WTC11 (cell line): Measurements from ENCODE around the gene GDPD2. TPM values are rescaled to one million over a fixed set of nuclear protein-coding genes. Genes with fewer than 3 reads are reported as not detected.

ENCODE experiments used
- ATAC-seq: fragments of 200-7000 bp; cut with Tn5 transposase; 2 replicates; pipeline ENCODE4 v1.10.0; 2021; ENCODE audit warnings: mild to moderate bottlenecking, moderate library complexity
- CTCF ChIA-PET: fragments of 300-600 bp; sonication (Branson Sonifier 250); formaldehyde crosslinking; loops from one replicate; lab custom pipeline; 2021; ENCODE audit warnings: antibody characterized with exemption; lab: Charles Lee
- POLR2A ChIA-PET: fragments of 350-600 bp; sonication (Branson Sonifier 250); formaldehyde crosslinking; loops from one replicate; lab custom pipeline; 2021; ENCODE audit warnings: antibody characterized with exemption; lab: Charles Lee
- DNase-seq: peaks from one replicate; pipeline ENCODE4 v3.0.0; 2021; ENCODE audit warnings: low spot score
- H3K27ac Mint-ChIP-seq: 2 replicates; pipeline ENCODE4 v1.8.0; 2021; ENCODE audit warnings: mixed read lengths
- H3K27me3 Mint-ChIP-seq: 2 replicates; pipeline ENCODE4 v1.8.0; 2021; ENCODE audit warnings: low read depth, mild to moderate bottlenecking, moderate library complexity, mixed read lengths
- H3K36me3 Mint-ChIP-seq: 2 replicates; pipeline ENCODE4 v1.8.0; 2021; ENCODE audit warnings: mixed read lengths
- H3K4me1 Mint-ChIP-seq: 2 replicates; pipeline ENCODE4 v1.8.0; 2022; ENCODE audit warnings: mixed read lengths
- H3K4me3 Mint-ChIP-seq: 2 replicates; pipeline ENCODE4 v1.8.0; 2021; ENCODE audit warnings: mild to moderate bottlenecking, moderate library complexity, mixed read lengths
- H3K9me3 Mint-ChIP-seq: 2 replicates; pipeline ENCODE4 v1.8.0; 2021; ENCODE audit warnings: mixed read lengths
- ATF1 ChIP-seq: sonication (generic); formaldehyde crosslinking; IDR thresholded peaks from 2 replicates; pipeline ENCODE4 v1.8.1; 2023; ENCODE audit warnings: mild to moderate bottlenecking, moderate library complexity, missing genetic modification reagents
- GRHL2 ChIP-seq: fragments of 250-450 bp; sonication (Bioruptor Pico); IDR thresholded peaks from 2 replicates; pipeline ENCODE4 v1.8.0; 2022; ENCODE audit warnings: mild to moderate bottlenecking, moderate library complexity; ENCODE audit not compliant: insufficient replicate concordance, severe bottlenecking
- NR2C2 ChIP-seq: sonication (generic); formaldehyde crosslinking; IDR thresholded peaks from 2 replicates; pipeline ENCODE4 v1.8.0; 2022; ENCODE audit warnings: mild to moderate bottlenecking, missing genetic modification reagents
- PRRX2 ChIP-seq: fragments of 250-450 bp; sonication (Bioruptor Pico); IDR thresholded peaks from 2 replicates; pipeline ENCODE4 v1.8.0; 2021; ENCODE audit warnings: mild to moderate bottlenecking
- SMAD4 ChIP-seq: sonication (generic); formaldehyde crosslinking; IDR thresholded peaks from 2 replicates; pipeline ENCODE4 v1.8.0; 2022; ENCODE audit warnings: mild to moderate bottlenecking, missing genetic modification reagents
- TP53 ChIP-seq: sonication (generic); formaldehyde crosslinking; IDR thresholded peaks from 2 replicates; pipeline ENCODE4 v1.8.1; 2023; ENCODE audit warnings: mild to moderate bottlenecking, missing genetic modification reagents
- ZNF317 ChIP-seq: sonication (generic); formaldehyde crosslinking; IDR thresholded peaks from 2 replicates; pipeline ENCODE4 v1.8.1; 2023; ENCODE audit warnings: low read depth, mild to moderate bottlenecking, moderate library complexity, missing genetic modification reagents, borderline replicate concordance
- ZNF423 ChIP-seq: fragments of 250-450 bp; sonication (Bioruptor Pico); IDR thresholded peaks from 2 replicates; pipeline ENCODE4 v2.1.2; 2022; ENCODE audit warnings: mild to moderate bottlenecking, moderate library complexity
- ZNF532 ChIP-seq: fragments of 250-450 bp; sonication (Bioruptor Pico); IDR thresholded peaks from 2 replicates; pipeline ENCODE4 v1.9.0; 2021; ENCODE audit warnings: mild to moderate bottlenecking, borderline replicate concordance
- ZSCAN18 ChIP-seq: fragments of 250-450 bp; sonication (Bioruptor Pico); IDR thresholded peaks from 2 replicates; pipeline ENCODE4 v2.1.2; 2022; ENCODE audit warnings: mild to moderate bottlenecking, moderate library complexity
- total RNA-seq: library from RNA; stranded (reverse); gene quantifications from 3 replicates; pipeline ENCODE4 v1.2.3, GENCODE V29; 2021
- TF ChIP-seq, protein P1 (sequence below): sonication (generic); formaldehyde crosslinking; IDR thresholded peaks from 2 replicates; pipeline ENCODE4 v1.8.0; 2023; ENCODE audit warnings: missing genetic modification reagents, mild to moderate bottlenecking, borderline replicate concordance
- TF ChIP-seq, protein P2 (sequence below): sonication (generic); formaldehyde crosslinking; conservative IDR thresholded peaks from 2 replicates; pipeline ENCODE4 v1.8.1; 2023; ENCODE audit warnings: mild to moderate bottlenecking, low read depth, missing genetic modification reagents, moderate library complexity
- TF ChIP-seq, protein P3 (sequence below): sonication (generic); formaldehyde crosslinking; IDR thresholded peaks from 2 replicates; pipeline ENCODE4 v1.8.0; 2022; ENCODE audit warnings: mild to moderate bottlenecking, missing genetic modification reagents
- TF ChIP-seq, protein P4 (sequence below): sonication (generic); formaldehyde crosslinking; IDR thresholded peaks from 2 replicates; pipeline ENCODE4 v1.8.1; 2022; ENCODE audit warnings: low read depth, missing genetic modification reagents, borderline replicate concordance
- TF ChIP-seq, protein P5 (sequence below): sonication (generic); formaldehyde crosslinking; IDR thresholded peaks from 2 replicates; pipeline ENCODE4 v1.8.1; 2022; ENCODE audit warnings: missing genetic modification reagents, borderline replicate concordance

Gene GDPD2
- total RNA-seq, 1 experiment from 2014 or later = 7.0 TPM

DNA sequence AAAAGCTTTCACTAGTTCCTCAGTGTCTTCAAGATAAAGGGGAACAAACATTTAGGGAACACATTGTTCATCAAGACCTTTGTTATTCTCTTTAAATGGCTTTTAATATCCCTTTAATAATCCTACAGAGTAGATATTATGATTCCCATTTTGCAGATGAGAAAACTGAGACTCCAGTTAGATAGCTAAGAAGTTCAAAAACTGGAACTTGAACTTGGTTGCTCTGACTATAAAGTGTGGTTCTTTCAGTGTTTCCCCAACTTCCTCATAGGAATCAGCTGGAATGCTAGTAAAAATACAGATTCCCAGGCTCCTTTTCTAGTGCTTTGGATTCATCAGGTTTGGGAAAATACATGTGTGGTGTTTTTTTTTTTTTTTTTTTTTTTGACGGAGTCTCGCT, 59.2 kb downstream of the GDPD2 start:
- POLR2A ChIA-PET = no interaction called here

More for the DNA sequence above, 59.2 kb downstream of the GDPD2 start:
- DNase-seq = no peak
- H3K4me3 Mint-ChIP-seq = no peak overlapping the region
- no peak overlapping the region for H3K27ac Mint-ChIP-seq
- TF ChIP-seq ZNF317 (CRISPR knock-in tag) = no peak
- TF ChIP-seq SMAD4 (CRISPR knock-in tag) = no peak
- no peak for TF ChIP-seq ZNF423
- TF ChIP-seq PRRX2 = no peak
- TF ChIP-seq, protein P1, sequence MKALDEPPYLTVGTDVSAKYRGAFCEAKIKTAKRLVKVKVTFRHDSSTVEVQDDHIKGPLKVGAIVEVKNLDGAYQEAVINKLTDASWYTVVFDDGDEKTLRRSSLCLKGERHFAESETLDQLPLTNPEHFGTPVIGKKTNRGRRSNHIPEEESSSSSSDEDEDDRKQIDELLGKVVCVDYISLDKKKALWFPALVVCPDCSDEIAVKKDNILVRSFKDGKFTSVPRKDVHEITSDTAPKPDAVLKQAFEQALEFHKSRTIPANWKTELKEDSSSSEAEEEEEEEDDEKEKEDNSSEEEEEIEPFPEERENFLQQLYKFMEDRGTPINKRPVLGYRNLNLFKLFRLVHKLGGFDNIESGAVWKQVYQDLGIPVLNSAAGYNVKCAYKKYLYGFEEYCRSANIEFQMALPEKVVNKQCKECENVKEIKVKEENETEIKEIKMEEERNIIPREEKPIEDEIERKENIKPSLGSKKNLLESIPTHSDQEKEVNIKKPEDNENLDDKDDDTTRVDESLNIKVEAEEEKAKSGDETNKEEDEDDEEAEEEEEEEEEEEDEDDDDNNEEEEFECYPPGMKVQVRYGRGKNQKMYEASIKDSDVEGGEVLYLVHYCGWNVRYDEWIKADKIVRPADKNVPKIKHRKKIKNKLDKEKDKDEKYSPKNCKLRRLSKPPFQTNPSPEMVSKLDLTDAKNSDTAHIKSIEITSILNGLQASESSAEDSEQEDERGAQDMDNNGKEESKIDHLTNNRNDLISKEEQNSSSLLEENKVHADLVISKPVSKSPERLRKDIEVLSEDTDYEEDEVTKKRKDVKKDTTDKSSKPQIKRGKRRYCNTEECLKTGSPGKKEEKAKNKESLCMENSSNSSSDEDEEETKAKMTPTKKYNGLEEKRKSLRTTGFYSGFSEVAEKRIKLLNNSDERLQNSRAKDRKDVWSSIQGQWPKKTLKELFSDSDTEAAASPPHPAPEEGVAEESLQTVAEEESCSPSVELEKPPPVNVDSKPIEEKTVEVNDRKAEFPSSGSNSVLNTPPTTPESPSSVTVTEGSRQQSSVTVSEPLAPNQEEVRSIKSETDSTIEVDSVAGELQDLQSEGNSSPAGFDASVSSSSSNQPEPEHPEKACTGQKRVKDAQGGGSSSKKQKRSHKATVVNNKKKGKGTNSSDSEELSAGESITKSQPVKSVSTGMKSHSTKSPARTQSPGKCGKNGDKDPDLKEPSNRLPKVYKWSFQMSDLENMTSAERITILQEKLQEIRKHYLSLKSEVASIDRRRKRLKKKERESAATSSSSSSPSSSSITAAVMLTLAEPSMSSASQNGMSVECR = no peak
- no peak for TF ChIP-seq GRHL2 (CRISPR knock-in tag)
- TF ChIP-seq ZSCAN18 (CRISPR knock-in tag) = no peak
- TF ChIP-seq, protein P2, sequence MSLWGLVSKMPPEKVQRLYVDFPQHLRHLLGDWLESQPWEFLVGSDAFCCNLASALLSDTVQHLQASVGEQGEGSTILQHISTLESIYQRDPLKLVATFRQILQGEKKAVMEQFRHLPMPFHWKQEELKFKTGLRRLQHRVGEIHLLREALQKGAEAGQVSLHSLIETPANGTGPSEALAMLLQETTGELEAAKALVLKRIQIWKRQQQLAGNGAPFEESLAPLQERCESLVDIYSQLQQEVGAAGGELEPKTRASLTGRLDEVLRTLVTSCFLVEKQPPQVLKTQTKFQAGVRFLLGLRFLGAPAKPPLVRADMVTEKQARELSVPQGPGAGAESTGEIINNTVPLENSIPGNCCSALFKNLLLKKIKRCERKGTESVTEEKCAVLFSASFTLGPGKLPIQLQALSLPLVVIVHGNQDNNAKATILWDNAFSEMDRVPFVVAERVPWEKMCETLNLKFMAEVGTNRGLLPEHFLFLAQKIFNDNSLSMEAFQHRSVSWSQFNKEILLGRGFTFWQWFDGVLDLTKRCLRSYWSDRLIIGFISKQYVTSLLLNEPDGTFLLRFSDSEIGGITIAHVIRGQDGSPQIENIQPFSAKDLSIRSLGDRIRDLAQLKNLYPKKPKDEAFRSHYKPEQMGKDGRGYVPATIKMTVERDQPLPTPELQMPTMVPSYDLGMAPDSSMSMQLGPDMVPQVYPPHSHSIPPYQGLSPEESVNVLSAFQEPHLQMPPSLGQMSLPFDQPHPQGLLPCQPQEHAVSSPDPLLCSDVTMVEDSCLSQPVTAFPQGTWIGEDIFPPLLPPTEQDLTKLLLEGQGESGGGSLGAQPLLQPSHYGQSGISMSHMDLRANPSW = no peak
- no peak for TF ChIP-seq ZNF532
- TF ChIP-seq, protein P3, sequence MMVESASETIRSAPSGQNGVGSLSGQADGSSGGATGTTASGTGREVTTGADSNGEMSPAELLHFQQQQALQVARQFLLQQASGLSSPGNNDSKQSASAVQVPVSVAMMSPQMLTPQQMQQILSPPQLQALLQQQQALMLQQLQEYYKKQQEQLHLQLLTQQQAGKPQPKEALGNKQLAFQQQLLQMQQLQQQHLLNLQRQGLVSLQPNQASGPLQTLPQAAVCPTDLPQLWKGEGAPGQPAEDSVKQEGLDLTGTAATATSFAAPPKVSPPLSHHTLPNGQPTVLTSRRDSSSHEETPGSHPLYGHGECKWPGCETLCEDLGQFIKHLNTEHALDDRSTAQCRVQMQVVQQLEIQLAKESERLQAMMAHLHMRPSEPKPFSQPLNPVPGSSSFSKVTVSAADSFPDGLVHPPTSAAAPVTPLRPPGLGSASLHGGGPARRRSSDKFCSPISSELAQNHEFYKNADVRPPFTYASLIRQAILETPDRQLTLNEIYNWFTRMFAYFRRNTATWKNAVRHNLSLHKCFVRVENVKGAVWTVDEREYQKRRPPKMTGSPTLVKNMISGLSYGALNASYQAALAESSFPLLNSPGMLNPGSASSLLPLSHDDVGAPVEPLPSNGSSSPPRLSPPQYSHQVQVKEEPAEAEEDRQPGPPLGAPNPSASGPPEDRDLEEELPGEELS = no peak
- no peak for TF ChIP-seq NR2C2
- TF ChIP-seq, protein P4, sequence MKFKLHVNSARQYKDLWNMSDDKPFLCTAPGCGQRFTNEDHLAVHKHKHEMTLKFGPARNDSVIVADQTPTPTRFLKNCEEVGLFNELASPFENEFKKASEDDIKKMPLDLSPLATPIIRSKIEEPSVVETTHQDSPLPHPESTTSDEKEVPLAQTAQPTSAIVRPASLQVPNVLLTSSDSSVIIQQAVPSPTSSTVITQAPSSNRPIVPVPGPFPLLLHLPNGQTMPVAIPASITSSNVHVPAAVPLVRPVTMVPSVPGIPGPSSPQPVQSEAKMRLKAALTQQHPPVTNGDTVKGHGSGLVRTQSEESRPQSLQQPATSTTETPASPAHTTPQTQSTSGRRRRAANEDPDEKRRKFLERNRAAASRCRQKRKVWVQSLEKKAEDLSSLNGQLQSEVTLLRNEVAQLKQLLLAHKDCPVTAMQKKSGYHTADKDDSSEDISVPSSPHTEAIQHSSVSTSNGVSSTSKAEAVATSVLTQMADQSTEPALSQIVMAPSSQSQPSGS (CRISPR knock-in tag) = no peak
- TF ChIP-seq, protein P5, sequence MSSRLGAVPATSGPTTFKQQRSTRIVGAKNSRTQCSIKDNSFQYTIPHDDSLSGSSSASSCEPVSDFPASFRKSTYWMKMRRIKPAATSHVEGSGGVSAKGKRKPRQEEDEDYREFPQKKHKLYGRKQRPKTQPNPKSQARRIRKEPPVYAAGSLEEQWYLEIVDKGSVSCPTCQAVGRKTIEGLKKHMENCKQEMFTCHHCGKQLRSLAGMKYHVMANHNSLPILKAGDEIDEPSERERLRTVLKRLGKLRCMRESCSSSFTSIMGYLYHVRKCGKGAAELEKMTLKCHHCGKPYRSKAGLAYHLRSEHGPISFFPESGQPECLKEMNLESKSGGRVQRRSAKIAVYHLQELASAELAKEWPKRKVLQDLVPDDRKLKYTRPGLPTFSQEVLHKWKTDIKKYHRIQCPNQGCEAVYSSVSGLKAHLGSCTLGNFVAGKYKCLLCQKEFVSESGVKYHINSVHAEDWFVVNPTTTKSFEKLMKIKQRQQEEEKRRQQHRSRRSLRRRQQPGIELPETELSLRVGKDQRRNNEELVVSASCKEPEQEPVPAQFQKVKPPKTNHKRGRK (CRISPR knock-in tag) = no peak
- TF ChIP-seq TP53 (CRISPR knock-in tag) = no peak
- no peak for TF ChIP-seq ATF1 (CRISPR knock-in tag)
- peaks cover 80% of the 10 kb centered on the region for H3K4me1 Mint-ChIP-seq
- no peaks in the 10 kb centered on the region for H3K9me3 Mint-ChIP-seq
- no peak for ATAC-seq
- peaks cover 23% of the 10 kb centered on the region for H3K36me3 Mint-ChIP-seq
- H3K27me3 Mint-ChIP-seq = no peaks in the 10 kb centered on the region
- CTCF ChIA-PET = interaction anchor here (0.7 to 1.4 kb wide), 2 partner anchors 28 to 183 kb away, joined by 4 to 6 read pairs; no protein-coding TSS in a partner anchor
